ENCODE results near the gene SATB2. TPM values are rescaled to one million over a fixed set of nuclear protein-coding genes. Genes with fewer than 3 reads are reported as not detected.

The SATB2 gene
- polyA plus RNA-seq, 1 donor from 2014 or later: not detected

DNA sequence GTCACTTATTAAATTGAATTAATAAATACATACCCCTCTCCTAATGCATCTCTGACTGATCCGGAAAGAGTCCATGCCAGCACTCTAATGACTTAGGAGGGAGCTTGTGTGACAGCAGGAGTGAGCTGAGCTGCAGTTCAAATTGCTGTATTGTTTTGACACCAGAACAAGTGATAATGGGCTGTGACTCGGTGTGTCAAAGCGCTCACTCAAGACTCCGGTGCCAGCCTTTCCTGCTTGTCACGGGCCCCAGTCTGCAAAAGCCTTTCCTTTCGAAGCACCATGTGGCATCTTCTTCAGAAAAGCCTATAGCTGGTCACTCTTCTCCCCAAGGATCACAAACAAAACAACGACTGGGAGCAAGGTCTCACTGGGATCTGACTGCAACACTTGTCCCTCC lies 43.3 kb downstream of the SATB2 start:
- H3K9me3 Mint-ChIP-seq: no peaks in the 10 kb centered on the region
- no peaks in the 10 kb centered on the region for H3K4me1 Mint-ChIP-seq
- no peak overlapping the region for H3K27ac Mint-ChIP-seq
- no peaks in the 10 kb centered on the region for H3K36me3 Mint-ChIP-seq
- no peak overlapping the region for H3K4me3 Mint-ChIP-seq
- H3K27me3 Mint-ChIP-seq: peaks cover 4% of the 10 kb centered on the region

GRCh38 chr2:199414001-199414400 lies 43.7 kb downstream of the SATB2 start:
- no peaks in the 10 kb centered on the region for H3K9me3 Mint-ChIP-seq
- no peaks in the 10 kb centered on the region for H3K36me3 Mint-ChIP-seq
- peaks cover 4% of the 10 kb centered on the region for H3K27me3 Mint-ChIP-seq
- H3K4me1 Mint-ChIP-seq: no peaks in the 10 kb centered on the region
- no peak overlapping the region for H3K4me3 Mint-ChIP-seq
- no peak overlapping the region for H3K27ac Mint-ChIP-seq

GRCh38 chr2:199409759-199410529 lies 47.8 kb downstream of the SATB2 start:
- no peaks in the 10 kb centered on the region for H3K36me3 Mint-ChIP-seq
- no peak overlapping the region for H3K27ac Mint-ChIP-seq
- no peaks in the 10 kb centered on the region for H3K9me3 Mint-ChIP-seq
- H3K27me3 Mint-ChIP-seq: peaks cover 6% of the 10 kb centered on the region
- no peaks in the 10 kb centered on the region for H3K4me1 Mint-ChIP-seq
- H3K4me3 Mint-ChIP-seq: no peak overlapping the region

GRCh38 chr2:199407421-199407820 lies 50.3 kb downstream of the SATB2 start:
- no peaks in the 10 kb centered on the region for H3K36me3 Mint-ChIP-seq
- H3K4me1 Mint-ChIP-seq: no peaks in the 10 kb centered on the region
- peaks cover 6% of the 10 kb centered on the region for H3K27me3 Mint-ChIP-seq
- no peak overlapping the region for H3K4me3 Mint-ChIP-seq
- no peak overlapping the region for H3K27ac Mint-ChIP-seq
- H3K9me3 Mint-ChIP-seq: no peaks in the 10 kb centered on the region

DNA sequence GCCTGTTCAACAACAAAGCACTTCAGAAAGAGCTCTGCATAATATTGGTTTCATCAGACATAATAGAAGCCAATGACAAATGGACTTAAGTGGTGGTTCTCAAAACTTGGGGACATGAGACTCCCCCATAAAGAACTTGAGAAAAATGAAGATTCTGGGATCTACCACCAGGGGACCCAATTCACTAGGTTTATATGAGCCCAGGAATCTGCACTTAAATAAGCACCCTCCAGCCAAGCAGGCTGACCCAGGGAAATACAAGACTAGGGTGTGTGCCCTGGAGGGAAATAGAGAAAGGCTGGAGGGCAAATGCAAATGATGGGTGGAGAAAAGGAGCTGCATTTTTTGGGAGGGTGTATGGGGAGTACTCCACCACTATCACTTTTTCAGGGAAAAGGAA lies 52.5 kb downstream of the SATB2 start:
- Mint-ChIP-seq H3K9me3 (no peaks in the 10 kb centered on the region), H3K36me3 (no peaks in the 10 kb centered on the region), H3K27me3 (peaks cover 4% of the 10 kb centered on the region)

DNA sequence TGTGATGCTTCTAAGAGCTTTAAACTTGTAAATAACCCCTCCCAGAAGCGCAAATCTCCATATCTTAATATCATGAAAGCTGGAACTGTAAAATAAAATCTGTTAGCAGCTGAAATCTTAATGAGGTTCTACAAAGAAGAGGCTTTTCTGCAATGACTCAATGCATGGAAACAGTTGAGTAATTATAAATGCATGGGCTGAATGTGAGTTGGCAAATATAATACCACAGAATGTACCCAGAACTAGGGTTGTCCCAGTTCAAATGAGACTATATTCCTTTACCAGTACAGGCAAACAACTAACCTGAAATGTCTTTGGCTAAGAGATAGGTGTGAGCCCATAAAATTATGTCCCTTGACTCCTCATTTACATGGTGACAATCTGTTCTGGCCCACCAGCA lies 52.9 kb downstream of the SATB2 start:
- no peaks in the 10 kb centered on the region for H3K9me3 Mint-ChIP-seq
- H3K27me3 Mint-ChIP-seq: peaks cover 4% of the 10 kb centered on the region
- no peaks in the 10 kb centered on the region for H3K36me3 Mint-ChIP-seq
- no peaks in the 10 kb centered on the region for H3K4me1 Mint-ChIP-seq
- no peak overlapping the region for H3K27ac Mint-ChIP-seq
- H3K4me3 Mint-ChIP-seq: no peak overlapping the region

More for the DNA sequence above, 52.5 kb downstream of the SATB2 start:
- no peak overlapping the region for H3K27ac Mint-ChIP-seq
- no peaks in the 10 kb centered on the region for H3K4me1 Mint-ChIP-seq
- no peak overlapping the region for H3K4me3 Mint-ChIP-seq

GRCh38 chr2:199395311-199395710 lies 62.4 kb downstream of the SATB2 start:
- Mint-ChIP-seq H3K9me3 (no peaks in the 10 kb centered on the region), H3K4me1 (peaks cover 0 to 3% (median 1%) of the 10 kb centered on the region in 3 donors), H3K27ac (no peak overlapping the region), H3K4me3 (no peak overlapping the region), H3K36me3 (no peaks in the 10 kb centered on the region), H3K27me3 (no peaks in the 10 kb centered on the region)

DNA sequence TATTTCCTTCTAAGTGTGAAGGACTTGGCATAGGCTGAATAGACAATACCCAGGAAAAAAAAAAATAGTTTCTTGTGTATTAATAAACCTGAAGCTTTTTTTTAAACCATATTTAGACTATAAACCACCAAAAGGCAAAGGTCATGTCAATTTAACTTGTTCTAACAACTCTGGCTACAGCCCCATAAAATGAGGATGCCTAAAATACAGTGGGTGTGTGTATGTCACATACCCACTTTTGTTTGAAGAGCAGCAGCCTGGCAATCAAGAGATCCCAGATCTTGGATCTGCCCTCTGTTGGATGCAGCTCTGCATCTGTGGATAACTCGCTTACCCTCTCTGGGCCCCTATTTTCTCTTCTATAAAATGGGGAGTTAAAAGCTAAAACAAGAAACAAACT lies 65.4 kb downstream of the SATB2 start:
- Mint-ChIP-seq H3K27ac (no peak overlapping the region), H3K4me1 (peaks cover 0 to 3% (median 2%) of the 10 kb centered on the region in 3 donors), H3K4me3 (no peak overlapping the region), H3K9me3 (no peaks in the 10 kb centered on the region), H3K36me3 (no peaks in the 10 kb centered on the region), H3K27me3 (no peaks in the 10 kb centered on the region)

DNA sequence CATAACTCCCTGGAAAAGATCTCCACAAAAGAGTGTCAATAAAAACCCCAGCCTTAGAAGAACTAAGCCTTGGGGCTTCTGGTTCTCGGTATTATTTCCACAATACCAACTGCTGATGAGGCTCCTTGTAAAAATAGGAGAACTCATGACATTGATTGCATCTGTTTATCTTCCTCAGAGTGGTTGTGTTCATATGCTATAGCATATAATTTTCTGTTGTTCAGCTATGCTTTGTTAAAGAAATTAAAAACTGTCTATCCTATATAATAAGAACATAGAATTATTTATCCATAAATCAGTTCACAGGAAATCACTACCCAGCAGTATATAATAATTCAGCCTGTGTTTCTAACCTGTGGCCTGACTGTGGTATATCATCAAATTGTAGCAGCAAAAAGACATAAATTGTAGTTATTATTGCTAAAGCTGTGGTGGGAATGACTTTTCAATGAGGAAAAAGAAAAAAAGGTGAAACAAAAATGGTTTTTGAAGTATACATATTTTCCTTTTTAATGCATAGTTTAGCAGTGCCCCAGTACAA lies 68.9 kb downstream of the SATB2 start:
- Mint-ChIP-seq H3K9me3 (no peaks in the 10 kb centered on the region), H3K4me1 (peaks cover 0 to 3% (median 2%) of the 10 kb centered on the region in 3 donors), H3K27ac (no peak overlapping the region), H3K36me3 (no peaks in the 10 kb centered on the region), H3K27me3 (peaks cover 2% of the 10 kb centered on the region), H3K4me3 (no peak overlapping the region)

DNA sequence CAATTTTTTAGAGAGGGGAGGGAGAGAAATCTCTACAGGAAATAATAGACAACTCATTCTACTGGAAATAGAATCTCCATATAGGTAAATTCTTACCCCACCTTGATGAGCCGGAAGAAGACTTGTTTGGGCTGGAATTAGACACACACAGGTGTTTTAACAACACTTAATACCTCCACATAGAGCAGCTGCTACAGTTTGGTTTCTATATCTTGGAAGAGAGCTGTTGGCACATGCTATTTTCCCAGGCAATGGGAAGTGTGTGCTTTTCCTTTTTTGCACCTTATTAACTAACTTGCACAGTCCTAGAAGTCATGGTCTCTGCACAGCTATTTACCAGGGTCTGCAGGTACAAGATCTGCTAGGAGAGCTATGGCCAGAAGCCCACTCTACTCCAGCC lies 73.7 kb downstream of the SATB2 start:
- Mint-ChIP-seq H3K27ac (no peak overlapping the region), H3K4me1 (no peaks in the 10 kb centered on the region), H3K27me3 (peaks cover 4% of the 10 kb centered on the region), H3K9me3 (no peaks in the 10 kb centered on the region), H3K36me3 (no peaks in the 10 kb centered on the region), H3K4me3 (no peak overlapping the region)

DNA sequence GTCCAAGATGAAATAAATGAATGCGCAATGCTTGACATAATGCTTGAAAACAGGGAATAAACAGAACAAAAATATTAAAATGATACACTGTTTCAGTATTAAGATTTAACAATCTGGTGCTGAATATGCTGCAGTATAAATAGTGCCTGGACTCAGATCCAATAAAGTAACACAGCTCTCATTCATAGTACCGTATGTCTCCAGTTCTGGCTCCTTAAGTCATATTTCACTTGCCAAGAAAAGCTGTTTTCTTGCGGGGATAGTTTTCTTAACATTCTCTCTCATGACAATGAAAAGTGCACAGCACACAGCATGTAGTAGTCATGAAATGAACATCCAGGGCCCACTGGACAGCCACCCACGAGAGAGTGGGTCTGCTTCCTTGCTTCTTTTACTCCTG lies 74.7 kb downstream of the SATB2 start:
- no peaks in the 10 kb centered on the region for H3K36me3 Mint-ChIP-seq
- no peak overlapping the region for H3K4me3 Mint-ChIP-seq
- H3K27ac Mint-ChIP-seq: no peak overlapping the region
- no peaks in the 10 kb centered on the region for H3K4me1 Mint-ChIP-seq
- H3K27me3 Mint-ChIP-seq: peaks cover 4% of the 10 kb centered on the region
- no peaks in the 10 kb centered on the region for H3K9me3 Mint-ChIP-seq

- H3K4me1 Mint-ChIP-seq: no peaks in the 10 kb centered on the region
- H3K9me3 Mint-ChIP-seq: no peaks in the 10 kb centered on the region
- H3K27ac Mint-ChIP-seq: no peak overlapping the region
- H3K4me3 Mint-ChIP-seq: no peak overlapping the region
- H3K27me3 Mint-ChIP-seq: peaks cover 4% of the 10 kb centered on the region
- H3K36me3 Mint-ChIP-seq: no peaks in the 10 kb centered on the region
Measured at GRCh38 chr2:199382091-199382490, 75.6 kb downstream of the SATB2 start.

DNA sequence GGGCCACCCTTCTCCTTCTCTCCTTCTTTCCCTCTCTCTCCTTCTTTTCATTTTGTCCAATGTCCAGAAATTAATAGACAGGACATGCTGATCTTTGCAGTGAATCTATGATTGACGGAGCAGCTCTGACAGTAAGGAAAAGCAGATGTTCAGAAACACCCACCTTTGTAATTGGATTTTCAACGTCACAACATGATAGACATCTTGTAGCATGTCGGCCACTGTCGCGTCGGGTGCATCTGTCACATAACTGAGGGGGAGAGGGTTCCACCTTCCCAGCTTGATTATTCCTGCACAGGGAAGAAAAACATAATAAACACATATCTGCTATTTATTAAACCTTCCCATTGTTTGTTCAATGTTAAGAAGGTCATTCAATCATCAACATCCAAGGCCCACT lies 76.2 kb downstream of the SATB2 start:
- Mint-ChIP-seq H3K4me1 (no peaks in the 10 kb centered on the region), H3K27ac (no peak overlapping the region), H3K27me3 (peaks cover 2% of the 10 kb centered on the region), H3K36me3 (no peaks in the 10 kb centered on the region), H3K4me3 (no peak overlapping the region), H3K9me3 (no peaks in the 10 kb centered on the region)

DNA sequence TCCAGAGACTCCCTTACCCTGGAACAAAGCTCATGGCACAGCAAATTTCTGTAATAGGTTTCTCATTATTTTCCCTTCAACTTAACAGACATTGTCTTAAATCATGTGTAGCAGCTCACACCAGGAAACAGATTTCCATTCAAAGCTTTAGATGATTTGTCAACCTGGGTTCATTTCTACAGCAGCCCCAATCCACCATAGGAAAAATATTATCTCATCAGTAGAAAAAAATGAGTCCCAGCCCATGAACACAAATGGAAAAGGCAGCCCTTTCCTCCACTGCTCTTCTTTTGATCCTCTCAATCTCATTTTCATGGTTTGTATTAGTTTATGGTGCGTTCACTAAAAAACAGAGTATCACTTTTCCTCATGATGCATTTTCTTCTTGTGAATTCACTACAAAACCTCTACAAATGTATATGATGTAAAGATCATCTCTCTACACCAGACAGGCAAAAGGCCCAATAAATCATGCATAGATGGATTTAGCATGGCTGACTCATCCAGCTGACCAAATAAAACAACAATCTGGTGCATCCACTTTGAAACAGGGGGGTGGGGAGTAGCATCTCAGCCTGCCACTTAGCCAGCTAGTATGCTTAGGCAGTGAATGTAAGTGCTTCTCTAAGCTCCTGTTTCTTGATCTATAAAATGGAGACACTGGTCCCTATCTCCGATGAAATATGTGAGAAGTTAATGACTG lies 78.6 kb downstream of the SATB2 start:
- Mint-ChIP-seq H3K9me3 (no peaks in the 10 kb centered on the region), H3K27me3 (peaks cover 2% of the 10 kb centered on the region), H3K27ac (no peak overlapping the region), H3K4me1 (no peaks in the 10 kb centered on the region), H3K4me3 (no peak overlapping the region), H3K36me3 (no peaks in the 10 kb centered on the region)

- Mint-ChIP-seq H3K4me1 (no peaks in the 10 kb centered on the region), H3K27ac (no peak overlapping the region), H3K9me3 (no peaks in the 10 kb centered on the region), H3K4me3 (no peak overlapping the region), H3K36me3 (no peaks in the 10 kb centered on the region), H3K27me3 (no peaks in the 10 kb centered on the region)
Measured at GRCh38 chr2:199370150-199370780, 87.5 kb downstream of the SATB2 start.

All from IgD-negative memory B cell (primary cell).